HG02759 (cell line): ENCODE results near the gene DDB1.
"Not testable (repeated sequence)": the region's sequence is repeated elsewhere in the genome, so short reads cannot be mapped to it uniquely, and the experiment has no call there.

Source experiments
- ATAC-seq: cut with Tn5 transposase; IDR thresholded peaks from one replicate; pipeline ENCODE4 v1.9.1; 2021; ENCODE audit warnings: mild to moderate bottlenecking, moderate library complexity; ENCODE audit not compliant: unreplicated experiment

DDB1 gene

DNA sequence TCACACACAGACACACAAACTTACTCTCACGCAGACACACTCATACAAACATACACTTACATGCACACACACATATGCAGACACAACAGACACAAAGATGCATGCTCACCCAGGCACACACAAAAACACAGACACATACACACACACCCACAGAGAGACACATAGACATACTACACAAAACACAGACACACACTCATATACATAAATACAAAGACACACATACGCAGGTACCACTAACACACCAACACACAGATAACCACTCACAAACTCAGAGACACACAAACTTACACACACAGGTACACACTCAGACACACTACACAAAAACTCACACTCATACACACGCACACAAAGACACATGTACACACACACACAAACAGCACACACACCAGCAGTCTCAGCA, 60.2 kb downstream of the DDB1 start:
- no peak for ATAC-seq

DNA sequence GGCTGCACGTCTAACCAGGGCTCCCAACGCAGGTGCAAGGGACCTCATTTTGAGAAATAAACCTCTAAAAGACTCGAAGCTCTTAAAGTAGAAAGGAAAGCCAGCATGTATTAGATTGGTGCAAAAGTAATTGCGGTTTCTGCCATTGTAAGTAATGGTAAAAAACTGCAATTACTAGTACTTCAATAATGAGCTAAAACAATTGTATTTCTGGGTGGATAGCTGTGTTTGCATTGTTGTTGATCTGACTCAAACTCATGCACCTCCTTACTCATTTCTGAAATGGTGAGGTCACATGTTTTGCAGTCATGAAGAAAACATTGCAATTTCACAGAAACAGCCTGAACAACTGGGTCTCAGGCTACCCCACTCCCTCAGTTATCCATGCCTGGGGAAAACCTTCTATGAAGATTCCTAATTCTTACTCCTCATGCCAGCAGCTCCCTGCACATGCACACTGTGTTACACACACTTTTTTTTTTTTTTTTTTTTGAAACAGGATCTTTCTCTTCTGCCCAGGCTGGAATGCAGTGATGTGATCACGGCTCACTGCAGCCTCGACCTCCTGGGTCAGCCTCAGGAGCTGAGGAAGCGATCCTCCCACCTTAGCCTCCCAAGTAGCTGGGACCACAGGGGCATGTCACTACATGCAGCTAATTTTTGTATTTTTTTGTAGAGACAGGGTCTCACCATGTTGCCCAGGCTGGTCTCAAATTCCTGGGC, 62.4 kb downstream of the DDB1 start:
- ATAC-seq: no peak

DNA sequence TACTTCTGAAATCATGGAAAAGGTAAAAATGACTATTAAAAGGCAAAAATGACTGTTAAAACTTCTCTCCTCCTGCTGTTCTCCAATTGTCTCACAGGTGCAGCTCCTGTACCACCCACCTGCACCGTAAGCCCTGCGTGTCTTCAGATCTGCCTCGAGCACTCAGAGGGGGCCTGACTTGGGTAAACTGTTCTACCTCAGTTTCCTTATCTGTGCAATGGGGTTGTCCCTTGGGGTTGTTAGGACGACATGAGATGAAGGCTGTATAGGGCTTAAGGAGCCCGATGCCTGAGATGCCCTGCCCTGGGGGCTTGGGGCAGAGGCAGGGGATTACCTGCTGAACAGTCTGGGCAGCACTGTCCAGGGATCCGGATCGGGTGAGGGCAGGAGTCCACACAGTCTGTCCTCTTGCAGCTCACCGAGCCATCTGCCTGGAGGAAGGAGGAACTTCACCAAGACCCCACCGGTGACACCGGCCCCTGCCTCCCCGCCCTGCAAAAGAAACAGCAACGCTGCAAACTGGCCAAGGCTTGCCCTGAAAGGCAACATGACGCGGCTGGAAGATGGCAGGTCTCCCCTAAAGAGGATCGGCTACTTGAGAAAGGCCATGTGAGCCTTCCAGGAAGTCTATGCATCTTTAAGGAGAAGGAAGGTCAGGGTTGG, 64.2 kb downstream of the DDB1 start:
- no peak for ATAC-seq

DNA sequence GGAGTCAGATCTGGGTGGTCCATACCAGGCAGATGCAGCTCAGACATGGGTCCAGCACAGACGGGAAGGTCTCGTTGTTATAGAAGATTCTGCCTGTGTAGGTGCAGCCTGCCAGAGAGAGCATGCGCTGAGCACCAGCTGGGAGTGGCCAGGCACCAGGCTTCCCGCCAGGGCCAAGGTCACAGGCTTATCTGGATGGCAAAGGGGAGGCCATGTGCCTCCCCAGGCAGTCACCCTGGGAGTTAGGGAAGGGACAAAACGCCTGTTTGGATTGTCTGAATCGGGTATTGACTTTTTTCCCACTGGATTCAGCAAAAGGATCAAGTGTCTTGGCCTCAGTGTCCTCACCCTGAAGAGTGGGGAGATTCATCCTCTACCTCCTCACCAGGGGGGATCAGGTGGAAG, 65.5 kb downstream of the DDB1 start:
- no peak for ATAC-seq

DNA sequence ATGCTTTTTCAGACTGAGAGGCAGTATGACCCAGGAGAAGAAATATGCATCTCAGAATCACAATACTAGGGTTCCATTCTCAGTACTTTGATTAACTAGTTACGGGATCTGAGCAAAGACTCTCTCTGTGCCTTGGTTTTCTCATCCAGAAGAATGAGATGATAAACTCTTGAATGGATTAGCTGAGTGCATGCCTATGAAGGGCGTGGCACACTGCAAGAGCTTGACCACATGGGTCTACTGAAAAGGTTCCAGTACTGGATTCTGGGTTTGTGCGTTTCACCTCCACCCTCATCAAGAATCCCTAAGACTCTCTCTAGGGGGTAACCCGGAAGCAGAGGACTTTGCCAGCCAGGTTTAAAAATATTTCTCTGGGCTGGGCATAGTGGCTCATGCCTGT, 66.3 kb downstream of the DDB1 start:
- no peak for ATAC-seq

DNA sequence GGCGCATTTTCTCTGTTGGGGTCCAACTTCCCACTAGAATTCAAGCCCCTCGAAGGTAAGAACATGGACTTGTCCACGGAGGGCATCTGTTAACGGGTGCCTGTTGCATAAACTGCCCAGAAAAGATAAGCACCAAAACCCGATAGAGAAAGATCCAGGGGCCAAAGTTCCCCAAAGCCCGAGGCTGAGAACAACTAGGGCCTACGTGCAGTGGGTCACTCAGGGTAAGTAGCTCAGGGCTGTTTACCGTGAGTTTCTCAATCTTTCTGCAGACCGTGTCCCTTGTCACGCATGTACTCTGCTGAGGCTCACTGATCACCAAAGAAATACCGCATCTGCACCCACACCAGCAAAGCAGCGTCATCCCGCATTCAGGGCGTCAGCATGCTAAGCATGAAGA, 67.5 kb downstream of the DDB1 start:
- ATAC-seq: no peak

DNA sequence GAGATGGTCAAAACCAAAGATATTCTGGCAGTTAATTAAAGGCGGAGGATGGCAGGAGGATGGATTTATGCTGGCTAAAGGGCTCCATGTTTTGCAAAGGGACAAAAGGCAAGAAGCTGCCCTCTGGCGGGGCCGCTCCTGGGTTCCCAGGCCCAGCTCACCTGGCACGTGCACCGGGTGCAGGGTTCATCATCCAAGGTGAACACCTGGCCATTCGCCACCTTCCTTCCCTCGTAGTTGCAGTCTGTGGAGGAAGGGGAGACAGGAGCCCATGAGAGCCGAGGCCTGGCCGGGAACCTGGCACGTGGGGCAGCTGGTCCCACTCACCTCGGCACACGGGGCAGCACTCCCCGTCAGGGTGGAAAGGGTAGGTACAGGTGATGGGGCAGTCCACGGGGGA, 68.1 kb downstream of the DDB1 start:
- no peak for ATAC-seq

DNA sequence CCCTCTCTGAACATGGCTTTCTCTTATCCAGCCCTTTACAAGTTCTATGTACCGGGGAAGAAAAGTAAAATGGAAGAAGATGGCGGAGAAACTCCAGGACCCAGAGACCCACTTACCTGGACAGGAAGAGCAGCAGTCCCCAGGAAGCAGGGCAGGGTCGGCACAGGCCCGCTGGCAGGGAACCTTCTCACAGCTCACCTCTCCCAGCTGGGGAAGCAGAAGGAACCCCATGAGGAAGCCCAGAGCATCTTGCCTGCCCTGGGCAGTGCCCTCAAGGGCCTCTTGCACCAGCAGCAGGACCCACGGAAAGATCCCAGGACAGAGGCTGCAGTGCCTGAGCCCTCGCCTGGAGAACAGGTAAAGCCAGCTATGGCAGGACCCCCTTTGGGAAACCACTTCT, 68.5 kb downstream of the DDB1 start:
- ATAC-seq: no peak

DNA sequence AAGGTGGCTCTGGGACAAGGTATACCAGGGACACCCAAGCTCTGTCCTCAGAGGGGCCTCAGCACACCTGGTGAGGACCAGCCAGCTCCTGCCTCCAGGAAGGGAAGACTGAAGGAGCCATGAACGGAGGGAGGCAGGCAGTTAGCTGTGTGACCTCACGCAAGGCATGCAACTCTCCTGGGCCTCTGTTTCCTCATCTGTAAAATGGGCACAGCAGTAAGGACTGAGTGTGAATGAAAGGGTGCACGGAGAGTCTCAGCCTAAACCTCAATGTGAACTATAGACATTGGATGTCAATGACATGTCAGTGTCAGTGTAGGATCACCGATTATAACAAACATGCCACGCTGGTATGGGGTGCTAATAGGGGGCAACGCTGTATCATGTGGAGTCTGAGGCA, 73.5 kb downstream of the DDB1 start:
- no peak for ATAC-seq

DNA sequence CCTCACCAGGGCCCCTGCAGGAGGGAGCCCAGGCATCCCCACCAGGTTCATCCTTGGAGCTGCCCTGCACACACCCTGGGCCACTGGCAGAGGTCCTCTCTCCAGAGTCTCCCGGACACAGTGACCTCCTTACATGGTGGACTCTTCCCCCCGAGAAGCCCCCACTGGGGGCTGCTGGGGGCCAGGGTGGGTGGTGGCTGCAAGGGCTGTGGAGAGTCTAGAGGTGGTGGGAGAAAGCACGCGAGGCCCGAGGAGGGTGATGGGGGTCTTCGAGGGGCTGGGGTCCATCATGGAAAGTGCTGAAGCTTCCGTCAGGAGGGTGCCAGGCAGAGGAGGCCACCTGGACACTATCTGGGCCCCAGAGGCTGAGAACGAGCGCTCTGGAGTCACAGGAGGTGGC, 74.4 kb downstream of the DDB1 start:
- ATAC-seq: no peak

DNA sequence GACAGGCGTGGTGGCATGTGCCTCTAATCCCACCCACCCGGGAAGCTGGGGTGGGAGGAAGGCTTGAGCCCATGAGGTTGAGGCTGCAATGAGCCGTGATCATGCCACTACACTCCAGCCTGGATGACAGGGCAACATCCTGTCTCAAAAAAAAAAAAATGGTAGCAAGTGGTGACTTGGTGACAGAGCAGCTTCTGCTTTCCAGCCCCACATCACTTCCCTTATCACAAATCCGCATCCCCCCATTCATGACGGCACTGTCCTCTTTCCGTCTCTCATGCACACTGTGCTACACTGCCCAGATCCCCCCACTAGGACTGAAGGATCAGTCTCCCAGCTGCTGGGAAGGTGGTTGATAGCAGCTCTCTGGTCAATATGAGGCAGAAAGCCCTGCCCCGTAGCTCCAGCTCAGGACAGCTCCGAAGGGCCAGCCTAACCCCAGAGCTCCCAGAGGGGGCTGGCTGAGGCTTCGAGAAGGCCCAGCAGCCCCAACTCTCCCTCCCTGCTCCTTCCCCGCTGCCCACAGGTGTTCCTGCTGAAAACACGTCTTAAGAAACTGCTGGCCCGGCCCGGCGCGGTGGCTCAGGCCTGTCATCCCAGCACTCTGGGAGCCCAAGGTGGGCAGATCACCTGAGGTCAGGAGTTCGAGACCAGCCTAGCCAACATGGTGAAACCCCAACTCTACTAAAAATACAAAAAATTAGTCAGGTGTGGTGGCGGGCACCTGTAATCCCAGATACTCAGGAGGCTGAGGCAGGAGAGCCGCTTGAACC, 76.0 kb downstream of the DDB1 start:
- no peak for ATAC-seq

DNA sequence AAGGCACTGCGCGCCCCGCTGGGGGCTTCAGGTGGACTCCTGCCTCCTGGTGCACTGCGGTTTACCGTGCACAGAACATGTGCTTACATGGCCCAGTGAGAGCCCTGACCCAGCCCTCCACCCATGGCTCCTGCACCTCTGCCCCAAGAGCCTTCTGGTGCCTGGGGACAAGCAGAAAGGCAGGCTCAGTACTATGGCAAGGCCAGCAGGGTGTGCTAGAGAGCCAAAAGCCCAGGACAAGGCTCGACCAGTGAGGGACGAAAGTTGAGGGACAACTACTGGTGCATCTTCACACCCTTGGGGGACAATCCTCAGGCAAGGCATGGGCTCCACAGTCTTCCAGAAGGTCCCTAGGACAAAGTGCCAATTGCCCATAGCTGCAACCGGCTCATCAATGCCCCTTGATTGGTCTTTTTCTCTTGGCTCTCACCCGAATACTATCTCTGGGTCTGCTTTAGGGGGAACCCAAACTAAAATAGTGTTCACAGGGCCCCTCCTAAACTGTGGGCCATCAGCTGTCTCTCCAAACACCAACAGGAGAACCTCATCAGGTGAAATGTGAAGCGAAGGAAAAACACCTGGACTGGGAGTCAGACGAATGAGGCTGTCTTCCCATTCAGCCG, 78.4 kb downstream of the DDB1 start:
- ATAC-seq: peak; percentile 63

DNA sequence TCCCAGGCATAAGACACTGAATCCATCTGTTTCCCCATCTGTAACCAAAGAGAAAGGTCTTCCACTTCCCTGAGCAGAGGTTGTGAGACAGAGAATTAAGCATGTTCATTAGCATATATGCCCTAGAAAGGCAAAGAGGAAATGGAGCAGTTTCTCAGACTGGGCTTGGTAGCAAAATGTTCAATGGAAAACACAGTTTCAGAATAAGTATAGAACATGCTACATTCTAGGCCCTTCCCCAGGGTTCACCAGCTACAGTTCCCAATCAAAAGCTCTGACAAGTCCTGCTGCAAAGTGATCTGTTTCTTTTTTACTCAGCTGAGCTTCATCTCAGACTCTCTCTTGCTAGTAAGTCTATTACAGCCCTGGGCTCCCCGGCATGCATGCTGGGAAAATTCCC, 80.6 kb downstream of the DDB1 start:
- ATAC-seq: not testable (repeated sequence)

DNA sequence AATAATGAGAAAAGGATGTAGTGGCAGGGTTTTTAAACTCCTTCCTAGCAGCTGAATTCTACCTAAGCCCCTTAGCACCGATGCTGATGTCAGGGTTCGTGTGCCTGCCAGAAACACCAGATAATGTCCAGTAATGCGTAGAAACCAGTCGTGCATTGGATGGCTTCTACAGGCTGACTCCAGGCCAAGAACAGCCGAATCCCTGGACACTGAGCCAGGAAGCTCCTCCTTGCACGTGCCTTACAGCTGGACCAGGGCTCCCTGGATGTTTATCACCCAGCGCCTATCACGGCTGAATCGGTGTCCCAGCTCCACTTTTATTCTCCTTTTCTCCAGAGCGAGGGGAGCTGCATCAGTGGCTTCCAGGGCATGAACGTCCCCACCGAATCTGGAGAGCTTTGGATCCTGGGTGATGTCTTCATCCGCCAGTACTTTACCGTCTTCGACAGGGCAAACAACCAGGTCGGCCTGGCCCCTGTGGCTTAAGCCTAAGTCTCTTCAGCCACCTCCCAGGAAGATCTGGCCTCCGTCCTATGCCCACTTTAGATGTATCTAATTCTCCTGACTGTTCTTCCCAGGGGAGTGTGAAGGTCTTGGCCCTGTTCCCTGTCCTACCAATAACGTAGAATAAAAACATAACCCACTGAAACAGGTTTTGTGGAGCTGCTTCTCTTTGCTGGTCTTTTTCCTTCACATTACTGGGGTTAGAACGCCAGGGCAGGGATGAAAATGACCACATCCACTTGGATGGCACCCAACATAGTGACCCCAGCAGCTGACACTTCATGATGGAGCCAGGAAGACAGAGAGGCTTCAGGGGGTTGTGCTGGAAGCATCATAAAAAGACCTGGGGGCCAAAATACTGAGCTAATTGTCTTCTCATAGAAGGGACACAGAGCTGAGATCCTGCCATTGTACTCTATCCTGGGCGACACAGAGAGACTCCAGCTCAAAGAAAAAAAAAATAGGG, 81.8 kb downstream of the DDB1 start:
- not testable (repeated sequence) for ATAC-seq
